ENCODE results near the gene EXOC6. TPM values are rescaled to one million over a fixed set of nuclear protein-coding genes. Genes with fewer than 3 reads are reported as not detected.
A peak's percentile ranks its signal among the peaks of the same experiment; 100 is the strongest.

Gene EXOC6
- total and polyA plus RNA-seq, 2 of the 13 experiments (the other 11 are each of a cell fraction or from before 2014, with no cell fraction given), result 22.2 to 29.2 TPM

DNA sequence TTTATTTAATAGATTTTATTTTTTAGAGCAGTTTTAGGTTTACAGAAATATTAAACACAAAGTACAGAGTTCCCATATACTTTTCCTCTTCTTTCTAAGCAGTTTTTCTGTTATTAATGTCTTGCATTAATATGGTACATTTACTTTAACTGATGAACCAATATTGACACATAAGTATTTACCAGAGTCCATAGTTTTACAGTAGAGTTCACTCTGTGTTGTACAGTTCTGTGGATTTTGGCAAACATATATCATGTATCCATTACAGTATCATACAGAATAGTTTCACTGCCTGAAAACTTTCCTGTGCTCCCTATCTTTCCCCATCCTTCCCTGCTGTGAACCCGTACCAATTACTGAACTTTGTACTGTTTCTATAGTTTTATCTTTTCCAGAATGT is 55.3 kb downstream of the EXOC6 start (continued):
- TF ChIP-seq KAT7 (CRISPR knock-in tag; IDR thresholded peaks at IDR 0.05; ENCODE audit: borderline replicate concordance) (no peak), ZNF235 (CRISPR knock-in tag; IDR thresholded peaks at IDR 0.05; ENCODE audit: borderline replicate concordance) (no peak), ZNF550 (CRISPR knock-in tag; IDR thresholded peaks at IDR 0.05; ENCODE audit: borderline replicate concordance) (no peak), MAF1 (CRISPR knock-in tag; IDR thresholded peaks at IDR 0.05; ENCODE audit: borderline replicate concordance) (no peak), KLF15 (CRISPR knock-in tag; IDR thresholded peaks at IDR 0.05; ENCODE audit: borderline replicate concordance) (no peak), PPARG (CRISPR knock-in tag; conservative IDR thresholded peaks at IDR 0.05) (no peak), HMGA1 (CRISPR knock-in tag; conservative IDR thresholded peaks at IDR 0.05) (no peak), ZSCAN21 (CRISPR knock-in tag; IDR thresholded peaks at IDR 0.05; ENCODE audit: borderline replicate concordance) (no peak), SRSF9 (IDR thresholded peaks at IDR 0.05; ENCODE audit: borderline replicate concordance, insufficient read depth, low read depth, low read length, poor library complexity, severe bottlenecking) (no peak), ZNF672 (CRISPR knock-in tag; IDR thresholded peaks at IDR 0.05) (no peak), ZNF768 (CRISPR knock-in tag; IDR thresholded peaks at IDR 0.05) (no peak)
- TF ChIP-seq, protein P1, sequence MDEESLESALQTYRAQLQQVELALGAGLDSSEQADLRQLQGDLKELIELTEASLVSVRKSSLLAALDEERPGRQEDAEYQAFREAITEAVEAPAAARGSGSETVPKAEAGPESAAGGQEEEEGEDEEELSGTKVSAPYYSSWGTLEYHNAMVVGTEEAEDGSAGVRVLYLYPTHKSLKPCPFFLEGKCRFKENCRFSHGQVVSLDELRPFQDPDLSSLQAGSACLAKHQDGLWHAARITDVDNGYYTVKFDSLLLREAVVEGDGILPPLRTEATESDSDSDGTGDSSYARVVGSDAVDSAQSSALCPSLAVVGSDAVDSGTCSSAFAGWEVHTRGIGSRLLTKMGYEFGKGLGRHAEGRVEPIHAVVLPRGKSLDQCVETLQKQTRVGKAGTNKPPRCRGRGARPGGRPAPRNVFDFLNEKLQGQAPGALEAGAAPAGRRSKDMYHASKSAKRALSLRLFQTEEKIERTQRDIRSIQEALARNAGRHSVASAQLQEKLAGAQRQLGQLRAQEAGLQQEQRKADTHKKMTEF (CRISPR knock-in tag; IDR thresholded peaks at IDR 0.05), result 0 out of 2 replicates have a peak, but pooled peaks have one; percentile 27
- TF ChIP-seq, protein P2, sequence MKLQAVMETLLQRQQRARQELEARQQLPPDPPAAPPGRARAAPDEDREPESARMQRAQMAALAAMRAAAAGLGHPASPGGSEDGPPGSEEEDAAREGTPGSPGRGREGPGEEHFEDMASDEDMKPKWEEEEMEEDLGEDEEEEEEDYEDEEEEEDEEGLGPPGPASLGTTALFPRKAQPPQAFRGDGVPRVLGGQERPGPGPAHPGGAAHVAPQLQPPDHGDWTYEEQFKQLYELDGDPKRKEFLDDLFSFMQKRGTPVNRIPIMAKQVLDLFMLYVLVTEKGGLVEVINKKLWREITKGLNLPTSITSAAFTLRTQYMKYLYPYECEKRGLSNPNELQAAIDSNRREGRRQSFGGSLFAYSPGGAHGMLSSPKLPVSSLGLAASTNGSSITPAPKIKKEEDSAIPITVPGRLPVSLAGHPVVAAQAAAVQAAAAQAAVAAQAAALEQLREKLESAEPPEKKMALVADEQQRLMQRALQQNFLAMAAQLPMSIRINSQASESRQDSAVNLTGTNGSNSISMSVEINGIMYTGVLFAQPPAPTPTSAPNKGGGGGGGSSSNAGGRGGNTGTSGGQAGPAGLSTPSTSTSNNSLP (IDR thresholded peaks at IDR 0.05; ENCODE audit: low read depth, low read length), result peak; percentile 82
- TF ChIP-seq, protein P3, sequence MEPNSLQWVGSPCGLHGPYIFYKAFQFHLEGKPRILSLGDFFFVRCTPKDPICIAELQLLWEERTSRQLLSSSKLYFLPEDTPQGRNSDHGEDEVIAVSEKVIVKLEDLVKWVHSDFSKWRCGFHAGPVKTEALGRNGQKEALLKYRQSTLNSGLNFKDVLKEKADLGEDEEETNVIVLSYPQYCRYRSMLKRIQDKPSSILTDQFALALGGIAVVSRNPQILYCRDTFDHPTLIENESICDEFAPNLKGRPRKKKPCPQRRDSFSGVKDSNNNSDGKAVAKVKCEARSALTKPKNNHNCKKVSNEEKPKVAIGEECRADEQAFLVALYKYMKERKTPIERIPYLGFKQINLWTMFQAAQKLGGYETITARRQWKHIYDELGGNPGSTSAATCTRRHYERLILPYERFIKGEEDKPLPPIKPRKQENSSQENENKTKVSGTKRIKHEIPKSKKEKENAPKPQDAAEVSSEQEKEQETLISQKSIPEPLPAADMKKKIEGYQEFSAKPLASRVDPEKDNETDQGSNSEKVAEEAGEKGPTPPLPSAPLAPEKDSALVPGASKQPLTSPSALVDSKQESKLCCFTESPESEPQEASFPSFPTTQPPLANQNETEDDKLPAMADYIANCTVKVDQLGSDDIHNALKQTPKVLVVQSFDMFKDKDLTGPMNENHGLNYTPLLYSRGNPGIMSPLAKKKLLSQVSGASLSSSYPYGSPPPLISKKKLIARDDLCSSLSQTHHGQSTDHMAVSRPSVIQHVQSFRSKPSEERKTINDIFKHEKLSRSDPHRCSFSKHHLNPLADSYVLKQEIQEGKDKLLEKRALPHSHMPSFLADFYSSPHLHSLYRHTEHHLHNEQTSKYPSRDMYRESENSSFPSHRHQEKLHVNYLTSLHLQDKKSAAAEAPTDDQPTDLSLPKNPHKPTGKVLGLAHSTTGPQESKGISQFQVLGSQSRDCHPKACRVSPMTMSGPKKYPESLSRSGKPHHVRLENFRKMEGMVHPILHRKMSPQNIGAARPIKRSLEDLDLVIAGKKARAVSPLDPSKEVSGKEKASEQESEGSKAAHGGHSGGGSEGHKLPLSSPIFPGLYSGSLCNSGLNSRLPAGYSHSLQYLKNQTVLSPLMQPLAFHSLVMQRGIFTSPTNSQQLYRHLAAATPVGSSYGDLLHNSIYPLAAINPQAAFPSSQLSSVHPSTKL (CRISPR knock-in tag; IDR thresholded peaks at IDR 0.05), result peak; percentile 54; the same call in 1 of the 2 replicates
- TF ChIP-seq, protein P4, sequence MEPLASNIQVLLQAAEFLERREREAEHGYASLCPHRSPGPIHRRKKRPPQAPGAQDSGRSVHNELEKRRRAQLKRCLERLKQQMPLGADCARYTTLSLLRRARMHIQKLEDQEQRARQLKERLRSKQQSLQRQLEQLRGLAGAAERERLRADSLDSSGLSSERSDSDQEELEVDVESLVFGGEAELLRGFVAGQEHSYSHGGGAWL (CRISPR knock-in tag; IDR thresholded peaks at IDR 0.05), result no peak
